ENCODE data around the gene AKAP8. TPM values are rescaled to one million over a fixed set of nuclear protein-coding genes. Genes with fewer than 3 reads are reported as not detected.

AKAP8 gene
- total RNA-seq, 4 donors from 2014 or later, result 21.6 to 75.2 (median 47.5) TPM

GRCh38 chr19:15316498-15316897, 63.1 kb downstream of the AKAP8 start:
- H3K4me1 ChIP-seq, result peaks cover 41 to 89% (median 54%) of the 10 kb centered on the region in 4 donors
- DNase-seq, result no peak
- intact Hi-C loops (cut with DNase I; ENCODE audit: low total_unique reads) (no loop called here), in situ Hi-C loops (cut with MboI; ENCODE audit: low pct_ligation_motif_present in 1 of 4, low pct_unique_long_range_greater_than_20kb in 1 of 4, low sequenced_read_pairs in 3 of 4) (no loop called here)
- no peaks in the 10 kb centered on the region for H3K9me3 ChIP-seq
- no peak overlapping the region for H3K4me3 ChIP-seq
- H3K36me3 ChIP-seq, result no peaks in the 10 kb centered on the region
- 70% methylated on average over 2 of the region's 2 CpGs; no CpG with 5 or more reads in 1 of the 2 donors for WGBS, 2 donors (ENCODE audit: low coverage in 1 of 2)
- no peaks in the 10 kb centered on the region for H3K27me3 ChIP-seq
- peak overlapping the region in 2 of 4 donors; percentile 19 to 44 for H3K27ac ChIP-seq
- no peak for TF ChIP-seq CTCF (IDR thresholded peaks at IDR 0.05)
- no peak for TF ChIP-seq POLR2AphosphoS5 (IDR thresholded peaks at IDR 0.05)
- TF ChIP-seq EP300 (IDR thresholded peaks at IDR 0.05; ENCODE audit: low read depth), result no peak
- TF ChIP-seq POLR2A (IDR thresholded peaks at IDR 0.05), result no peak

GRCh38 chr19:15315101-15315500, 64.5 kb downstream of the AKAP8 start:
- TF ChIP-seq EP300 (IDR thresholded peaks at IDR 0.05; ENCODE audit: low read depth), result no peak
- no peak for TF ChIP-seq CTCF (IDR thresholded peaks at IDR 0.05)
- TF ChIP-seq POLR2AphosphoS5 (IDR thresholded peaks at IDR 0.05), result no peak
- TF ChIP-seq POLR2A (IDR thresholded peaks at IDR 0.05), result no peak
- no peaks in the 10 kb centered on the region for H3K9me3 ChIP-seq
- H3K27ac ChIP-seq, result no peak overlapping the region
- in situ Hi-C loops (cut with MboI; ENCODE audit: low pct_ligation_motif_present in 1 of 4, low pct_unique_long_range_greater_than_20kb in 1 of 4, low sequenced_read_pairs in 3 of 4) (no loop called here), intact Hi-C loops (cut with DNase I; ENCODE audit: low total_unique reads) (no loop called here)
- H3K27me3 ChIP-seq, result no peaks in the 10 kb centered on the region
- no peaks in the 10 kb centered on the region for H3K36me3 ChIP-seq
- DNase-seq, result no peak
- H3K4me1 ChIP-seq, result peaks cover 30 to 82% (median 42%) of the 10 kb centered on the region in 4 donors
- 40 to 78% methylated on average over 1 to 6 of the region's 6 CpGs for WGBS, 2 donors (ENCODE audit: low coverage in 1 of 2)
- H3K4me3 ChIP-seq, result no peak overlapping the region

- no peak for DNase-seq
- Histone ChIP-seq H3K4me1 (peaks cover 19 to 68% (median 32%) of the 10 kb centered on the region in 4 donors), H3K4me3 (no peak overlapping the region), H3K9me3 (no peaks in the 10 kb centered on the region), H3K36me3 (no peaks in the 10 kb centered on the region), H3K27ac (no peak overlapping the region), H3K27me3 (no peaks in the 10 kb centered on the region)
- intact Hi-C loops (cut with DNase I; ENCODE audit: low total_unique reads) (no loop called here), in situ Hi-C loops (cut with MboI; ENCODE audit: low pct_ligation_motif_present in 1 of 4, low pct_unique_long_range_greater_than_20kb in 1 of 4, low sequenced_read_pairs in 3 of 4) (no loop called here)
- WGBS, 2 donors (ENCODE audit: low coverage in 1 of 2), result 75 to 82% methylated on average over 5 to 7 of the region's 7 CpGs
- TF ChIP-seq POLR2A (IDR thresholded peaks at IDR 0.05), result no peak
- TF ChIP-seq POLR2AphosphoS5 (IDR thresholded peaks at IDR 0.05), result no peak
- TF ChIP-seq CTCF (IDR thresholded peaks at IDR 0.05), result no peak
- no peak for TF ChIP-seq EP300 (IDR thresholded peaks at IDR 0.05; ENCODE audit: low read depth)
Observed at GRCh38 chr19:15313649-15314279, 65.8 kb downstream of the AKAP8 start.

GRCh38 chr19:15307169-15307568, 72.4 kb downstream of the AKAP8 start:
- H3K9me3 ChIP-seq, result no peaks in the 10 kb centered on the region
- no peak overlapping the region for H3K27ac ChIP-seq
- in situ Hi-C loops (cut with MboI; ENCODE audit: low pct_ligation_motif_present in 1 of 4, low pct_unique_long_range_greater_than_20kb in 1 of 4, low sequenced_read_pairs in 3 of 4), result no loop called here
- DNase-seq, result no peak
- WGBS, 2 donors (ENCODE audit: low coverage in 1 of 2), result 100% methylated on average over 2 of the region's 2 CpGs; no CpG with 5 or more reads in 1 of the 2 donors
- intact Hi-C loops (cut with DNase I; ENCODE audit: low total_unique reads), result no loop called here
- no peaks in the 10 kb centered on the region for H3K27me3 ChIP-seq
- no peak for TF ChIP-seq POLR2A (IDR thresholded peaks at IDR 0.05)
- no peak for TF ChIP-seq CTCF (IDR thresholded peaks at IDR 0.05)
- no peak for TF ChIP-seq EP300 (IDR thresholded peaks at IDR 0.05; ENCODE audit: low read depth)
- no peak for TF ChIP-seq POLR2AphosphoS5 (IDR thresholded peaks at IDR 0.05)
- peaks cover 18 to 59% (median 31%) of the 10 kb centered on the region in 4 donors for H3K4me1 ChIP-seq
- H3K36me3 ChIP-seq, result no peaks in the 10 kb centered on the region
- no peak overlapping the region for H3K4me3 ChIP-seq
